Stimulated activated CD4-positive, alpha-beta T cell treated with anti-CD3 and anti-CD28 coated beads, TNF-alpha, amount 100 ng/mL, for 48 hours (primary cell): ENCODE results near the gene SYN1.
"Not testable (repeated sequence)": the region's sequence is repeated elsewhere in the genome, so short reads cannot be mapped to it uniquely, and the experiment has no call there.

Experiments
- DNase-seq, 3 donors: peaks; one replicate each; pipeline ENCODE4 v3.0.0-alpha.2; 2020; ENCODE audit warnings: low read depth in 3 of 3

Gene SYN1

GRCh38 chrX:47619486-47620302 is at the start of gene SYN1:
TSS of gene SYN1 (minus strand) at chrX:47619857. CDS start at chrX:47619728, 129 bp downstream.
- peak; percentile 60 to 68 (median 66) for DNase-seq

- not testable (repeated sequence) for DNase-seq
These were observed 46.1 kb upstream of the SYN1 start for GRCh38 chrX:47665797-47666196.

GRCh38 chrX:47664737-47665136 is 45.1 kb upstream of the SYN1 start:
- DNase-seq: no peak

GRCh38 chrX:47662144-47662657 is 42.5 kb upstream of the SYN1 start:
- DNase-seq: peak; percentile 39 to 52 (median 39)

GRCh38 chrX:47661539-47661938 is 41.9 kb upstream of the SYN1 start:
- no peak for DNase-seq

- DNase-seq: no peak
These were observed 39.7 kb upstream of the SYN1 start for GRCh38 chrX:47659421-47659726.

GRCh38 chrX:47658684-47659420 is 39.2 kb upstream of the SYN1 start, which contains the start of gene UXT:
TSS of gene UXT (minus strand) at chrX:47659180. CDS start at chrX:47658927, 253 bp downstream.
- peak; percentile 86 to 91 (median 88) for DNase-seq

GRCh38 chrX:47658301-47658683 is 38.6 kb upstream of the SYN1 start:
- no peak for DNase-seq

GRCh38 chrX:47651043-47651905 is 31.6 kb upstream of the SYN1 start:
- DNase-seq: no peak

- peak; percentile 55 to 87 (median 78) for DNase-seq
These were observed 30.7 kb upstream of the SYN1 start, which contains the start of gene ELK1 for GRCh38 chrX:47650164-47651042. TSS of gene ELK1 (minus strand) at chrX:47650563. CDS start at chrX:47641441, 9,122 bp downstream.

GRCh38 chrX:47649781-47650163 is 30.1 kb upstream of the SYN1 start:
- no peak for DNase-seq

- no peak for DNase-seq
These were observed 29.6 kb upstream of the SYN1 start for GRCh38 chrX:47649271-47649670.

- no peak for DNase-seq
These were observed 28.7 kb upstream of the SYN1 start for GRCh38 chrX:47648376-47648775.

GRCh38 chrX:47646636-47647035 is 27.0 kb upstream of the SYN1 start:
- no peak for DNase-seq

- DNase-seq: no peak
These were observed 25.9 kb upstream of the SYN1 start for GRCh38 chrX:47645530-47645929.

GRCh38 chrX:47644557-47645091 is 25.0 kb upstream of the SYN1 start:
- DNase-seq: no peak

- DNase-seq: no peak
These were observed 24.3 kb upstream of the SYN1 start for GRCh38 chrX:47643926-47644325.

GRCh38 chrX:47638816-47639215 is 19.2 kb upstream of the SYN1 start:
- DNase-seq: no peak

GRCh38 chrX:47637546-47638195 is 18.0 kb upstream of the SYN1 start:
- no peak for DNase-seq
